ENCODE data around the gene ADGRL2. TPM values are rescaled to one million over a fixed set of nuclear protein-coding genes. Genes with fewer than 3 reads are reported as not detected.

The ADGRL2 gene
- polyA plus RNA-seq, 3 donors = not detected

- no peak for DNase-seq
- peaks cover 0 to 6% (median 5%) of the 10 kb centered on the region in 7 donors for H3K9me3 Mint-ChIP-seq
Measured at GRCh38 chr1:81754424-81754823, 46.3 kb upstream of the ADGRL2 start.

GRCh38 chr1:81756872-81757271 is 43.9 kb upstream of the ADGRL2 start:
- no peak for TF ChIP-seq CTCF (IDR thresholded peaks at IDR 0.05)
- Mint-ChIP-seq H3K36me3 (no peaks in the 10 kb centered on the region), H3K27ac (no peak overlapping the region), H3K4me1 (no peaks in the 10 kb centered on the region), H3K27me3 (ENCODE audit: low read depth in 3 of 3) (no peaks in the 10 kb centered on the region), H3K4me3 (no peak overlapping the region), H3K9me3 (peaks cover 0 to 5% (median 1%) of the 10 kb centered on the region in 7 donors)
- no peak overlapping the region for H3K4me3 ChIP-seq (replicated peaks in 1 of 3; ENCODE audit: low read depth in 2 of 3, low read length in 3 of 3)
- no peaks in the 10 kb centered on the region for H3K27me3 ChIP-seq (ENCODE audit: control insufficient read depth in 2 of 2, insufficient read depth in 2 of 2, low read length in 2 of 2)
- H4K20me1 ChIP-seq (ENCODE audit: insufficient read depth, low read length) = no peaks in the 10 kb centered on the region
- H3K4me1 ChIP-seq (ENCODE audit: control insufficient read depth in 1 of 2, insufficient read depth in 2 of 2, low read length in 2 of 2) = no peaks in the 10 kb centered on the region
- no peak for DNase-seq
- H3K36me3 ChIP-seq (replicated peaks in 1 of 2; ENCODE audit: control insufficient read depth in 1 of 2, insufficient read depth in 2 of 2, low read length in 2 of 2) = no peaks in the 10 kb centered on the region
- 83% methylated on average over 1 of the region's 2 CpGs for WGBS (ENCODE audit: insufficient coverage)
- H2AFZ ChIP-seq (ENCODE audit: insufficient read depth, low read depth, low read length, poor library complexity, severe bottlenecking) = no peak overlapping the region
- no peak overlapping the region for H3K9ac ChIP-seq (ENCODE audit: insufficient read depth, low read length, poor library complexity, severe bottlenecking)
- H3K27ac ChIP-seq (ENCODE audit: low read depth in 1 of 2, low read length in 2 of 2) = no peak overlapping the region
- intact Hi-C loops (cut with micrococcal nuclease) = no loop called here
- H3K79me2 ChIP-seq (ENCODE audit: insufficient read depth, low read length) = no peaks in the 10 kb centered on the region
- no peak overlapping the region for H3K4me2 ChIP-seq (replicated peaks; ENCODE audit: extremely low read depth, low read length, poor library complexity, severe bottlenecking)
- no peaks in the 10 kb centered on the region for H3K9me3 ChIP-seq (replicated peaks in 1 of 2; ENCODE audit: control insufficient read depth in 1 of 2, insufficient read depth in 1 of 2, low read length in 2 of 2)

More at GRCh38 chr1:81754424-81754823, 46.3 kb upstream of the ADGRL2 start:
- Histone ChIP-seq H3K27me3 (ENCODE audit: control insufficient read depth in 2 of 2, insufficient read depth in 2 of 2, low read length in 2 of 2) (no peaks in the 10 kb centered on the region), H3K79me2 (ENCODE audit: insufficient read depth, low read length) (no peaks in the 10 kb centered on the region), H3K4me3 (replicated peaks in 1 of 3; ENCODE audit: low read depth in 2 of 3, low read length in 3 of 3) (no peak overlapping the region), H4K20me1 (ENCODE audit: insufficient read depth, low read length) (no peaks in the 10 kb centered on the region), H3K4me2 (replicated peaks; ENCODE audit: extremely low read depth, low read length, poor library complexity, severe bottlenecking) (no peak overlapping the region), H3K36me3 (replicated peaks in 1 of 2; ENCODE audit: control insufficient read depth in 1 of 2, insufficient read depth in 2 of 2, low read length in 2 of 2) (no peaks in the 10 kb centered on the region), H3K9ac (ENCODE audit: insufficient read depth, low read length, poor library complexity, severe bottlenecking) (no peak overlapping the region), H2AFZ (ENCODE audit: insufficient read depth, low read depth, low read length, poor library complexity, severe bottlenecking) (no peak overlapping the region), H3K27ac (ENCODE audit: low read depth in 1 of 2, low read length in 2 of 2) (no peak overlapping the region), H3K4me1 (ENCODE audit: control insufficient read depth in 1 of 2, insufficient read depth in 2 of 2, low read length in 2 of 2) (no peaks in the 10 kb centered on the region), H3K9me3 (replicated peaks in 1 of 2; ENCODE audit: control insufficient read depth in 1 of 2, insufficient read depth in 1 of 2, low read length in 2 of 2) (no peaks in the 10 kb centered on the region)
- Mint-ChIP-seq H3K4me3 (no peak overlapping the region), H3K36me3 (no peaks in the 10 kb centered on the region), H3K27me3 (ENCODE audit: low read depth in 3 of 3) (no peaks in the 10 kb centered on the region), H3K4me1 (no peaks in the 10 kb centered on the region), H3K27ac (no peak overlapping the region)
- intact Hi-C loops (cut with micrococcal nuclease) = no loop called here
- TF ChIP-seq CTCF (IDR thresholded peaks at IDR 0.05) = no peak

All from CD14-positive monocyte (primary cell).